Transverse colon (tissue), 4 donors: ENCODE measurements around the gene STK11IP. TPM values are rescaled to one million over a fixed set of nuclear protein-coding genes. Genes with fewer than 3 reads are reported as not detected.

ENCODE experiments used
- DNase-seq: peaks from one replicate; pipeline ENCODE4 v3.0.0-alpha.2; 2019
- H3K27ac ChIP-seq, 4 donors: fragments of 200-600 bp; sonication (generic); 2 replicates each; pipeline ENCODE4 v1.5.1; 2016 to 2018; ENCODE audit warnings: inconsistent platforms in 4 of 4
- H3K27me3 ChIP-seq: fragments of 200-600 bp; sonication (generic); 2 replicates; pipeline ENCODE4 v1.5.1; 2017; ENCODE audit warnings: inconsistent platforms
- H3K36me3 ChIP-seq, 4 donors: fragments of 200-600 bp; sonication (generic); 2 replicates each; pipeline ENCODE4 v1.5.1; 2017 to 2019; ENCODE audit warnings: inconsistent platforms in 4 of 4
- H3K4me1 ChIP-seq, 4 donors: fragments of 200-600 bp; sonication (generic); 2 replicates each; pipeline ENCODE4 v1.5.1; 2017 to 2020; ENCODE audit warnings: inconsistent platforms in 4 of 4
- H3K4me3 ChIP-seq, 4 donors: fragments of 200-600 bp; sonication (generic); 1 replicate in 1 of 4; 2 replicates in 3 of 4; pipeline versions ENCODE4 v1.5.1 to v1.6.1; 2017 to 2019; ENCODE audit warnings: inconsistent platforms in 4 of 4
- H3K9me3 ChIP-seq, 2 donors: fragments of 200-600 bp; sonication (generic); 2 replicates each; pipeline ENCODE4 v1.5.1; 2017 to 2019; ENCODE audit warnings: inconsistent platforms in 2 of 2
- EP300 ChIP-seq: sonication (generic); formaldehyde crosslinking; IDR thresholded peaks from one replicate; pipeline ENCODE4 v1.6.1; 2017; ENCODE audit warnings: antibody characterized with exemption, low read depth
- POLR2A ChIP-seq: fragments of 450-650 bp; IDR thresholded peaks from one replicate; pipeline ENCODE4 v1.6.1; 2016; ENCODE audit warnings: antibody characterized with exemption, mild to moderate bottlenecking, moderate library complexity
- POLR2AphosphoS5 ChIP-seq, 3 donors: sonication (generic); formaldehyde crosslinking; IDR thresholded peaks; one replicate each; pipeline ENCODE4 v1.6.1; 2016; ENCODE audit warnings: antibody characterized with exemption in 3 of 3
- WGBS, 2 donors: methylation state at CpG; one replicate each; pipeline ENCODE4 v1.1.5; 2018; ENCODE audit warnings: low coverage in 1 of 2; 5-methylcytosine and 5-hydroxymethylcytosine counted together
- in situ Hi-C, 4 donors: fragments of 200-750 bp; cut with MboI; loops; one replicate each; pipeline versions ENCODE4 v1.15.0 to v1.15.1; 2017; ENCODE audit warnings: low sequenced_read_pairs in 3 of 4, low pct_ligation_motif_present in 1 of 4, low pct_unique_long_range_greater_than_20kb in 1 of 4
- intact Hi-C: fragments of 100-400 bp; cut with DNase I; formaldehyde crosslinking; loops from one replicate; pipeline ENCODE4 v1.15.1; 2023; ENCODE audit warnings: low total_unique reads
- total RNA-seq, 4 donors: library from RNA; depleted of rRNA; stranded (reverse); fragments of >200 nt; gene quantifications; one replicate each; pipeline ENCODE4 v1.1.0, GENCODE V29; 2016
- TF ChIP-seq, protein P1 (sequence below), 5 experiments: fragments of 200-600 bp in 3 of 5; fragments of 450-650 bp in 2 of 5; sonication (generic) in 3 of 5; IDR thresholded peaks; 1 replicate in 2 of 5; 2 replicates in 3 of 5; pipeline ENCODE4 v1.5.1; 2016 to 2017; ENCODE audit warnings: antibody characterized with exemption in 5 of 5, inconsistent platforms in 3 of 5, mild to moderate bottlenecking in 2 of 5, moderate library complexity in 1 of 5

Gene STK11IP
- total RNA-seq, 4 donors from 2014 or later: 16.2 to 117 (median 38.2) TPM

DNA sequence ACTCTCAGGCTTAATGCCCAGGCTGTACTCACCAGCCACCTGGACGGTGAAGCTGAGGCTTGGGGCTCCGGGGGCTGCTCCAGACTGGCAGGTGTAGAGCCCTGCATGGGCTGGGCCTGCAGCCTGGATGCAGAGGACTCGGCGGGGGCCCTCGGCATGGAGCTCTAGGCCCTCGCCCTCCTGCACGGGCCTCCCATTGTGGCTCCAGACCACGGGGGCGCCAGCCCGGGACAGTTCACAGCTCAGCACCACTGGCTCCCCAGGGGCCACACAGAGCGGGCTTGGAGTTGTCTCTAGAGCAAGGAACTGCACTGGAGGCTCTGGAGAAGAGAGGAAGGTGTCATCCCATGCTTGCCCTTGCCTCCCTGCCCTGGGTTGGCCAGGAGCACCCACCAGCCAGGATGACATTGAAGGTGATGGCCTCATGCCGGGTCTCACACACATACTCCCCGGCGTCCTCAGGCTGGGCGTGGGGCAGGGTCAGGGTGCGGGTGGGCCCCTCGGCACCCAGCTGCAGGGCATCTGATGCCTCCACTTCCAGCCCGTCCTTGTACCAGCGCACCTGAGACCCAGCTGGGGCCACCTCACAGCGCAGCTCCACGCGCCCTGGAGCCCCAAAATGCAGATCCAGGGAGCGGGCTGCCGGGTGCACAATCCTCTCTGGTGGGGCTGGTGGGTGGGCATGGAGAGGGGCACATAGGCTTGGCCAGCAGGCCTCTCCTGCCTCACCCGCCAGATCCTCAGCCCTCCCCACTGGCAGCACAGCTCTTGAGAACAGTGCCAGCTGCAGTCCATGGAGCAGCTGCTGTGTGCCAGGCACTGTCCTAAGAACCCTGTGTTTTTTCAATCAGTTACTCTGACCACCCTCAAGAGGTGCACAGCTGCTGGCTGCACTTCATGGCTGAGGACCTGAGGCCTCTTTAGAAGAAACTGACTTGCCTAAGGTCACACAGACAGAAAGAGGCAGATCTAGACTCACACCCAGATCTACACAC lies 39.6 kb upstream of the STK11IP start:
- 94% methylated on average over 21 of the region's 25 CpGs; no CpG with 5 or more reads in 1 of the 2 donors for WGBS, 2 donors
- DNase-seq: no peak
- no peaks in the 10 kb centered on the region for H3K36me3 ChIP-seq

GRCh38 chr2:219559156-219559915 lies 38.3 kb upstream of the STK11IP start:
- WGBS, 2 donors: 84 to 95% methylated on average over 7 to 20 of the region's 20 CpGs
- TF ChIP-seq EP300 (no peak), POLR2AphosphoS5 (IDR thresholded peaks at IDR 0.05) (no peak), POLR2A (no peak)
- TF ChIP-seq, protein P1, sequence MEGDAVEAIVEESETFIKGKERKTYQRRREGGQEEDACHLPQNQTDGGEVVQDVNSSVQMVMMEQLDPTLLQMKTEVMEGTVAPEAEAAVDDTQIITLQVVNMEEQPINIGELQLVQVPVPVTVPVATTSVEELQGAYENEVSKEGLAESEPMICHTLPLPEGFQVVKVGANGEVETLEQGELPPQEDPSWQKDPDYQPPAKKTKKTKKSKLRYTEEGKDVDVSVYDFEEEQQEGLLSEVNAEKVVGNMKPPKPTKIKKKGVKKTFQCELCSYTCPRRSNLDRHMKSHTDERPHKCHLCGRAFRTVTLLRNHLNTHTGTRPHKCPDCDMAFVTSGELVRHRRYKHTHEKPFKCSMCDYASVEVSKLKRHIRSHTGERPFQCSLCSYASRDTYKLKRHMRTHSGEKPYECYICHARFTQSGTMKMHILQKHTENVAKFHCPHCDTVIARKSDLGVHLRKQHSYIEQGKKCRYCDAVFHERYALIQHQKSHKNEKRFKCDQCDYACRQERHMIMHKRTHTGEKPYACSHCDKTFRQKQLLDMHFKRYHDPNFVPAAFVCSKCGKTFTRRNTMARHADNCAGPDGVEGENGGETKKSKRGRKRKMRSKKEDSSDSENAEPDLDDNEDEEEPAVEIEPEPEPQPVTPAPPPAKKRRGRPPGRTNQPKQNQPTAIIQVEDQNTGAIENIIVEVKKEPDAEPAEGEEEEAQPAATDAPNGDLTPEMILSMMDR (IDR thresholded peaks at IDR 0.05): no peak
- in situ Hi-C loops: no loop called here

More for the DNA sequence above, 39.6 kb upstream of the STK11IP start:
- in situ Hi-C loops (no loop called here), intact Hi-C loops (no loop called here)
- Histone ChIP-seq H3K27ac (no peak overlapping the region), H3K27me3 (peaks cover 5% of the 10 kb centered on the region), H3K4me3 (no peak overlapping the region), H3K4me1 (peaks cover 0 to 6% (median 4%) of the 10 kb centered on the region in 4 donors), H3K9me3 (no peaks in the 10 kb centered on the region)
- TF ChIP-seq EP300 (no peak), POLR2AphosphoS5 (IDR thresholded peaks at IDR 0.05) (no peak), POLR2A (no peak)
- TF ChIP-seq, protein P1 (IDR thresholded peaks at IDR 0.05): no peak

DNA sequence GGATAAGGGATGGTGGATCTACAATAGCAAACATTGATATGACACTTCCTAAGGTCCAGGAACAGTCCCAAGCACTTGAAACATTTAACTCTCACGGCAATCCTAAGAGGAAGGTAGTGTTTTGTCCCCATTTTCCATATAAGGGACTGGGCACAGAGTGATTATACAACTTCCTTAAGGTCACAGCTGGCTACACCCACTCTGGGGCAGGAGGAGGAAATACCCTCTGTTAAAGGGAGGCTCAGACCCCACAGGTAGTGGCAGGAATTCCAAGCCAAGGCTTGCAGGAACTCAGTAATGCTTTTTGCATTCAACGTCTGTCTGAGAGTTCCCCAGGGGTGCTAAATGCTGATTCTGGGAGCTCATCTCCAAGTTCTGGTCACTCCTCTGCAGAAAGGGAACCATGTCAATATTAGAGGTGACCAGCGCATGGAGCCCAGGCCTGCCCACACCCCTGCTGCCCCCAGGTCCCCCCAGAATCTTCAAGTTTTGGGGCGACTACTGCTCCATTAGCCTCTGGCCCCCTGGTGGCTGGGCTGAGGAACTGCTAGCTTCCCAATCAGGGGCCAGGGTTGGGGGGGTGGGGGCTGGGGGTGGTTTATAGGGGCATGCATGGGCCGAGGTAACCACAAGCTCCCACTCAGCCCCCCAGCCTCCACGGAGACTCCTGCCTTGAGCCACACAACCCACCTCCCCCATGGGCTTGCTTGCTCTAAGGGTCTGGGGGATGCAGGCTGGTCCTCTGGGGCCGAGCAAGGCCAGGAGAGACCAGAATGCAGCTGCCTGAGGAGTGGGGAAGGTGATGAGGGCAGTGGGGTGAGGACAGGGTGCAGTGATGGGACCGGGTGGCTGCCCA lies 37.4 kb upstream of the STK11IP start:
- intact Hi-C loops: no loop called here
- no peak for DNase-seq
- Histone ChIP-seq H3K27me3 (no peaks in the 10 kb centered on the region), H3K4me1 (peaks cover 0 to 5% (median 2%) of the 10 kb centered on the region in 4 donors), H3K4me3 (no peak overlapping the region), H3K9me3 (no peaks in the 10 kb centered on the region), H3K36me3 (no peaks in the 10 kb centered on the region), H3K27ac (no peak overlapping the region)
- in situ Hi-C loops: no loop called here
- TF ChIP-seq, protein P1 (IDR thresholded peaks at IDR 0.05): peak; percentile 40 to 87 (median 86)
- TF ChIP-seq POLR2A: no peak
- 28 to 39% methylated on average over 2 to 8 of the region's 8 CpGs for WGBS, 2 donors

More at GRCh38 chr2:219559156-219559915, 38.3 kb upstream of the STK11IP start:
- Histone ChIP-seq H3K4me1 (peaks cover 0 to 5% (median 2%) of the 10 kb centered on the region in 4 donors), H3K9me3 (no peaks in the 10 kb centered on the region), H3K27me3 (no peaks in the 10 kb centered on the region), H3K4me3 (no peak overlapping the region), H3K27ac (no peak overlapping the region), H3K36me3 (no peaks in the 10 kb centered on the region)
- no peak for DNase-seq
- intact Hi-C loops: no loop called here

- Histone ChIP-seq H3K27ac (no peak overlapping the region), H3K4me3 (no peak overlapping the region), H3K27me3 (no peaks in the 10 kb centered on the region), H3K4me1 (peaks cover 0 to 5% (median 2%) of the 10 kb centered on the region in 4 donors), H3K36me3 (no peaks in the 10 kb centered on the region), H3K9me3 (no peaks in the 10 kb centered on the region)
- DNase-seq: no peak
- in situ Hi-C loops (no loop called here), intact Hi-C loops (no loop called here)
- WGBS, 2 donors: 67 to 86% methylated on average over 3 of the region's 3 CpGs
- TF ChIP-seq, protein P1 (IDR thresholded peaks at IDR 0.05): no peak
- TF ChIP-seq EP300: no peak
- no peak for TF ChIP-seq POLR2A
- TF ChIP-seq POLR2AphosphoS5 (IDR thresholded peaks at IDR 0.05): no peak
These were observed 36.8 kb upstream of the STK11IP start for GRCh38 chr2:219560893-219561178.
